Fibroblast of skin of right quadriceps (primary cell): ENCODE measurements around the gene VAT1L.
A peak's percentile ranks its signal among the peaks of the same experiment; 100 is the strongest.

Source experiments
- DNase-seq: peaks from one replicate; pipeline ENCODE4 v3.0.0-alpha.2; 2013

The VAT1L gene

DNA sequence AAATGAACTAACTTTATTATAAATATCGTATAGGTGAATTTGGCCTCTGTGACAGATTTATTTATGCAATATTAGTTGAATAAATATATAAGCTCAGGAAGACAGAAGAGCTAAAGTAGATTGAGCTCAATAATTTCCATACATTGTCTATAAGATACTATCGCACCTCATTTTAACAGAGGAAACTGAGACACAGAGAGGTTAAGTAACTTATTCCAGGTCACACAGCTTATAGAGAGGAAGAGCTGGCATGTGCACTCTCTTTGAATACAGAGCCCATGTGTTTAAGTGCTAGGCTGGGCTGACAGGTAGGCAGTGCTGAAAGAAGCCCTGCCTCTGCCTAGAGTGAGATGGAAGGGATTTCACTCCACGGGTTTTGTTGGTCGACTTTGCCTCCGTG is 48.4 kb downstream of the VAT1L start:
- no peak for DNase-seq

DNA sequence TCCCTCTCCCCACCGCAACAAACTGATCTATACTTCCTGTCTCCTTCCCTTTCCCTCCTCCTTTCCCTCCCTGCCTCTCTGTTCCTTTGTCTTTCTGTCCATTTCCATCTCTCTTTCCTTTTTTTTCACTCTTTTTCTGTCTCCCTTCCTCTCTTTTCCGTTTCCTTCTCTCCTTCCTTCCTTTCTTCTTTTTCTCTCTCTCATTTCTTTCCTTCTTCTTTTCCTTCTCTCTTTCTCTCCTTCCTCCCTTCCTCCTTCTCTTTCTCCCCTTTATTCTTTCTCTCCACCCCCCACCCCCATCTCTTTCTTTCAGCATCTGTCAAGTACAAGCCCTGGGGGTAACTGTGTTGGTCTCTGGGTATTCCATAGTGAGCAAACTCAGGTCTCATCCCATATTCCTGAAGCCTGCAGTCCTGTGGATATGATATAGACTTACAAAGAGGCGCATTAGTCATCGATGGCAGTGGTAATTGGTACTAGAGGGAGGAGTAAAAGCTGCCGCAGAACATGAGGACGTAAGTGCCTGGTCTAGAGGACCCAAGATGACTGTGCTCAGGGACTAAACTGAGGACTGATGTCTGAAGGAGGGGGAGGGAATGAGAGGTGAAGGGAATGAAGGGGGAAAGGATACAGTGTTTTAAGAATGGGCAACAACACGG is 50.4 kb downstream of the VAT1L start:
- DNase-seq: no peak

DNA sequence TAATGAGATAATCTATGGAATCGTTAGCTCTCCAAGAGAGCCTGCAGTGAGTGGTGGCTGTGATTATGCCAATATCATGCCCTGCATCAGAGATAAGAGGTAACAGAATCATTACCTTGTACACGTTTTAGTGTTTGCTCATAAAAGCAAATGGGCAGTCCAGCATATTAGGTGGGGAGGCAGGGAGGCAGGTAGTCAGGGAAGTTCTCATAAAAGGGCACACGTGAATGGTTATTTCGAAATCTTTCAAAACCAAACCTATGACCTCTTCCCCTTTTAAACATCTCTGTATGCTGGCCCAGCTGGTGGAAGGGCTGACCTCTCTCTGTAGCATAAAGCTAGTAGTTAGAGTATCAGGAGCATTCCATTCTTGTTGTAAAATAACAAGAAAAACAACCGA is 51.7 kb downstream of the VAT1L start:
- no peak for DNase-seq

GRCh38 chr16:77840673-77841501 is 52.5 kb downstream of the VAT1L start:
- DNase-seq: peak; percentile 89

GRCh38 chr16:77841502-77841763 is 53.1 kb downstream of the VAT1L start:
- DNase-seq: no peak

GRCh38 chr16:77842468-77842867 is 54.1 kb downstream of the VAT1L start:
- no peak for DNase-seq

- DNase-seq: peak; percentile 54
Measured at GRCh38 chr16:77843405-77843804, 55.0 kb downstream of the VAT1L start.

DNA sequence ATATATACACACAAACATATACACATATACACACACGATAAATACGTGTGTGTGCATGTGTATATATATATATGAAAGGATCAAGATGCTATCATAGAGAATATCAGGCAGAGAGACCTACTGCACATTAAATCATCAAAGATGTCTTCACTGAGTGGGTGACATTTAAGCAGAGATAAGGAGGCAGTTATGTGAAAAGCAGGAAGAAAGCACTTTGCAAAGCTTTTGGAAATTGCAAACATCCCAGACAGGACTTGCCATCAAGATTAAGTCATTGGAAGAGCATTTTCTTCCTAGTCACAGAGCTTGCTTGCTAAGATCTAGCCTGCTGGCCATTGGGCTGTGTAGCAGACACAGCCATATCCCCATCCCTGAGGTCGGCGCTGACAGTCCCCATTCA is 56.4 kb downstream of the VAT1L start:
- DNase-seq: no peak

- DNase-seq: no peak
Measured at GRCh38 chr16:77849646-77850258, 61.4 kb downstream of the VAT1L start.

DNA sequence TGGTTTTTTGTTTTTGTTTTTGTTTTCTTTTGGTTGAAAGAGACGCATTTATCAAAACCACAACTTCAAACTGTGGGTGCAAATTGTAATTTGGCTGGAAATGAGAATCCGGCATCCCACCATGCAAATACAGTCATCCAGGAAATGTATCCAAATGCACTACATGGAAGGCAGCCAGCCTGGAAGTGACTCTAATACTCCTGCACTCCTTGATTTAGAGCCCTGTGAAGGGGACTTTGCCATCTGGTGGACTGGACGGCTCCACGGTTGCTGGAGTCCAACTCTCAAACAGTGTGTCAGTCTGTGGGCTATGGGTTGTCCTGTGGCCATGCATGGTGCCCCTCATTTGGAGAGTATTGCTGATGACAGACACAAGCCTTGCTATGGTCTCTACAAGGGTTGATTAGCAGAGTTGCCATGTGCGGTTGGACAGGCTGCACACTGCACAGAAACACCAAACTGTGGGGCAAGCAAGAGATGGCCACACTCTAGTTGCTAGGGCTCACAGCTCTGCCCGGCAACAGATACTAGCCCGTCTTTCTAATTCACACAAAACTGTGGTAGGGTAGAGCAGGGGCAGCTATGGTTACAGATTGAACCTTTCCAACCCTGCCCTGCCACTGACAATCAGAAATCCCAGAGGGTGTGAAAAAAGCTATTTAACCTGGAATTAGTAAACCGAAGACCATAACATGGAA is 62.4 kb downstream of the VAT1L start:
- DNase-seq: peak; percentile 51

DNA sequence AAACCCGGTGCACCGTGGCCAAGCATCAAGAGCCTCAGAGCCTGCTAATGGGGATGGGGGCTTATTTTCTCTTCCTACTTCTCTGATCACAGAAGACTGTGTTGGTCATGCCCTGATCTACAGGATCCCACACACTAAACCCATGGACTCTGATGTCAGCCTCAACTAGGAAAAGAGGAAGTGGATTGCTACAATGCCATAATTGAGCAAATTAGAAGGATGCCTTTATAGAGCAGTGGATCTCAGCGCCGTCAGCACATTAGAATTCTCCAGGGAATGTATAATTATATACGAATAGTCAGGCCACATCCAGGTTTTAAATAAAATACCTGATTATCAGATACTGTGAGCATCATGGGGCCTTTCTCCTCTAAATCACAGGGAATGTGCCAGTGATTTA is 64.8 kb downstream of the VAT1L start:
- DNase-seq: no peak

DNA sequence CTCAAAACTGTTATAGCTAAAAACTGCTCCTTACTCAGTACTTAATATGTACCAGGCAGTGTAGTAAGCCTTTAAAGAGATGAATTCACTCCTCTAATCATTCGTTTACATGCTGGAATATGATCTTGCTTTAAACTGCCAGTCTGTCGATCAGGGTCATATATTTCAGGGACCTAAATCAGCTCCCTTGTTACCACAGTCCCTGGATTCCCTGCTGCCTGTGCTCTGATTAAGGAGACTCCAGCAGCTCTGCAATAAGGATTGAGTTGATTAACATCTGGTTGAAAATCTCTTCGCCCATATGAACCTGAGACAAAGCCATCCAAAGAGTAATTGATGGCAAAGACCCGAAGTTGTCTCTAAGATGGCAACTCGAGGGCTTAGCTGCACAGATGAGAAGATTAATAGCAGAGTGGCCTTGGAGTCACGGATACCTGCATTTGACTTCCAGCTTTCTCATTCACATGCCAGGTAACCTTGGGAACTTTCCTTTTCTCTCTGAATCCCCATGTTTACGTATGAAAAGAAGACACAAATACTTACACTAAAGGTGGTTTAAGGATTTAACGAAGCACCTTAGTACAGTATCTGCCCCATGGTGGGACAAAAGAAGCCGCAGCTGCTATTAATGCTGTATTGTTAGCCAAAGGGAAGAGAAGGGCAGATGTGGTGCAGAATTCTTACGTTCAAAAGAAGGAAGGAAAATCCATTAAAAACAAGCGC is 68.2 kb downstream of the VAT1L start:
- no peak for DNase-seq

DNA sequence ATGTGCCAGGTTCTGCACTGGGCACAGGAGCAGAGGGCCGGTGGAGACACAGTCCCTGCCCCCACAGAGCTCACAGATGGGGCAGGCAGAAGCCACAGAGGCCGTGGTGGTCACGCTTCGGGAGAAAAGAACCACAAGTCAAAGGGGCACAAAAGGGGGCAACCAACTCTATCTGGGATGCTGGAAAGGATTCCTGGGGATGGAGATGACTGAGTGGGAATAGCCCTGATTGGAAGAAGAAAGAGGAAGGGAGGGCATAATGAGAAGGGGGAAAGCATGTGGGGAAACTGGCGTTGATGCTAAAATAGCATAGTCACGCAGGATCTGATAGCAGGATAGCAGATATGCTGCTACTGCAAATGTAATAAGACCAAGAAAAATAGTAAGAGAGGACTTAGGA is 69.7 kb downstream of the VAT1L start:
- DNase-seq: no peak

GRCh38 chr16:77859493-77860232 is 71.3 kb downstream of the VAT1L start:
- no peak for DNase-seq

GRCh38 chr16:77860953-77861352 is 72.6 kb downstream of the VAT1L start:
- no peak for DNase-seq

DNA sequence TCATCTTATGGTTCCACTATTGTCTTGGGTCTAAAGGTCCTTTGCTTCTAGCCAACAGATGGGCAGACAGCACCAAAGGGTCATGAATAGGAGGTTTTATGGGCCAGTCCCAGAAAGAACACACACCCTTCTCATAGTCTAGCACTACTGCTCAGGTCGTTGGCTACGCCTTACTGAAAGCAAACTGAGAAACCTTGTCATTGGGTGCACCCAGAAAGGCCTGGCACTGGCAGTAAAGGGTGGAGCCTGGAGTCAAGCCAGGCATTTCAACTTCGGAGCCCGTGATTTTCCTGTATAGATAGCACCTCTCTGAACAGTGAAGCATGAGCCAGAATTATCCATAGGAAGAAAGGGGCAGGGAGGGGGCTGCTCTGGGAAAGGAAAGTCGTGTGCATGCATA is 74.9 kb downstream of the VAT1L start:
- no peak for DNase-seq

GRCh38 chr16:77866752-77867151 is 78.4 kb downstream of the VAT1L start:
- no peak for DNase-seq

GRCh38 chr16:77868052-77868451 is 79.7 kb downstream of the VAT1L start:
- DNase-seq: no peak

GRCh38 chr16:77868478-77868877 is 80.1 kb downstream of the VAT1L start:
- DNase-seq: no peak

DNA sequence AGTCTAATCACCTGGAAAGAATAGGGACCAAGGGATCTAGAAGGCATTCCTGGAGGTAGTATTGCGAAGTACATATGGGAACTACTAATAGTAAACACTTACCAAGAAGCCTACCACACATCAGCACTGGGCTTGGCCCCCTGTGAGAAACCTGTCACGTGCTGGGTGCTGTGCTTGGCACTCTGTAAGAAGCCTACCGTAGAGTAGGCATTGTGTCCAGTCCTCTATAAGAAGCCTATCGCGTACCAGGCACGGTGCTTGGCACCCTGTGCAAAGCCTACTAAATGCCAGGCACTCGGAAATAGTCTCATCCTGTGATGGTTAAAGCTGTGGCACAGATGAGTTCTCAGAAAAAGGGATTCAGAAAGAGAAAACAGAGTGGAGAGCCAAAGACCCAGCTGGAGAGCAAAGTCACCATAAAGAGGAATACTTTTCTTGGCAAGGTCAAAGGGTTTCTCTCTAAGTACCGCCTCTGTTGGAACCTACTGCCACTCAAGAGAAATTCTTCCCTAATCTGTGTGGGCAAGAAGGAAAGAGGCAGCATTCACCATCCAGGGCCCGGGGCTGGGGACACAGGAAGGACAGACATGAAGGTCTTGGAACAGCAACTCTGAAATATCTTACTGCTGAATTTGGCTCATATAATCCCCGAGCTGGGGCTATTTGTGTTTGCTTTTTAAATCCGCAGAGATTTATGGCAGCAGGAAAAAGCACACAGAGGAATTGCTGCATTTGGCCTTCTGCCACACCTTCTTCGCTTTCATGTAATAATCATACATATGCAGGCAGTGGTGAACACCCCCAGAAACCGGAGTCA is 81.8 kb downstream of the VAT1L start:
- DNase-seq: peak; percentile 24

DNA sequence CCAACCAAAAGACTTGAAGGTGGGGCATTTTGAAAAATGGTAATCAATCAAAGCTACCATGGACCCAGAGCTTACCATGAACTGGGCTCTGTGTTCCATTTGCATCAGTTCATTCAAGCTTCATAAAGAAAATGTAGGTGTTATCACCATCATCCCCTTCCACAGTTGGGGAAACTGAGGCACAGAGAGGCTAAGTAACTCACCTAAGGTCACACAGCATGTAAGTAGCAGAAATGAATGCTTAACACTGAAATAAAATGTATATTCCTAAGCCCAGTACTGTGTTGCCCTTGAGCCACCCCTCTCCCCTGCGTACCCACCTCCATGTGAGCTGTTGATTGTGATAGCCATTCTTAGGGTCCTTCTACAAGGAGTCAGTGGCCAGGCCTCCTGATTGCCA is 83.6 kb downstream of the VAT1L start:
- DNase-seq: no peak

- DNase-seq: no peak
Measured at GRCh38 chr16:77873066-77873465, 84.7 kb downstream of the VAT1L start.
